Subcutaneous abdominal adipose tissue (tissue), 5 donors: ENCODE measurements around the gene SLC12A3.

ENCODE experiments used
- H3K27ac ChIP-seq: one replicate; pipeline ENCODE4 v1.7.0; 2013; ENCODE audit warnings: low read depth, mild to moderate bottlenecking, inconsistent platforms, low read length, moderate library complexity
- H3K27me3 ChIP-seq, 5 donors: one replicate each; pipeline ENCODE4 v1.7.0; 2013; ENCODE audit warnings: low read length in 5 of 5, inconsistent platforms in 1 of 5; ENCODE audit not compliant: control insufficient read depth in 5 of 5, insufficient read depth in 4 of 5
- H3K36me3 ChIP-seq, 5 donors: one replicate each; pipeline ENCODE4 v1.7.0; 2013; ENCODE audit warnings: low read length in 5 of 5; ENCODE audit not compliant: control insufficient read depth in 5 of 5, insufficient read depth in 5 of 5
- H3K4me1 ChIP-seq, 5 donors: one replicate each; pipeline ENCODE4 v1.7.0; 2013; ENCODE audit warnings: low read length in 5 of 5, mild to moderate bottlenecking in 3 of 5, moderate library complexity in 1 of 5; ENCODE audit not compliant: control insufficient read depth in 5 of 5, insufficient read depth in 5 of 5
- H3K4me3 ChIP-seq, 5 donors: one replicate each; pipeline ENCODE4 v1.7.0; 2013; ENCODE audit warnings: low read length in 5 of 5, low read depth in 1 of 5
- H3K9ac ChIP-seq, 5 donors: one replicate each; pipeline ENCODE4 v1.7.0; 2013; ENCODE audit warnings: low read length in 5 of 5, mild to moderate bottlenecking in 4 of 5, moderate library complexity in 3 of 5
- H3K9me3 ChIP-seq, 5 donors: one replicate each; pipeline ENCODE4 v1.7.0; 2013; ENCODE audit warnings: low read length in 5 of 5; ENCODE audit not compliant: control insufficient read depth in 5 of 5
- donor health status: healthy.
- donor health status: healthy.
- donor health status: healthy.
- donor health status: healthy.
- donor health status: healthy.

SLC12A3 gene

DNA sequence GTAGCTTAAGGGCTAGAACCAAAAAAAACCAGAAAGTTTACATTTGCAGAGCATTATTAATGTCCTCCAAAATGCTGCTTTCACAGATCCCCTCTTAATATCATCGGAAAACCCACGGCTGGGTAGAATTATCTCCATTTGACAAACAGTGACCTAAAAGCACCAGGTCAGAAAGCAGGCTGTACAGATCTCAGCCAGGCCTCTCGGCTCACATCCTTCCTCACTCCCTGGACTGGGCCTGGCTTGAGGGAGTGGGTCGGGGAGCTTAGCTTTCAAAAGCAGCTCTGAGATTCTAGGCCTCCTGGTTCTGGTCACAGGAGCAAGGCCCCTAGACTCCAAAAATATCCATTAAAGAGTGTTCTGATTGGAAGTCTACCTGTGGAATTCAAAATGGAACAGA is 9.1 kb upstream of the SLC12A3 start:
- no peak overlapping the region for H3K27ac ChIP-seq
- H3K27me3 ChIP-seq = peaks cover 0 to 3% (median 0%) of the 10 kb centered on the region in 5 donors
- H3K4me1 ChIP-seq = no peaks in the 10 kb centered on the region
- H3K9ac ChIP-seq = no peak overlapping the region
- H3K9me3 ChIP-seq = no peaks in the 10 kb centered on the region
- H3K4me3 ChIP-seq = no peak overlapping the region
- no peaks in the 10 kb centered on the region for H3K36me3 ChIP-seq

DNA sequence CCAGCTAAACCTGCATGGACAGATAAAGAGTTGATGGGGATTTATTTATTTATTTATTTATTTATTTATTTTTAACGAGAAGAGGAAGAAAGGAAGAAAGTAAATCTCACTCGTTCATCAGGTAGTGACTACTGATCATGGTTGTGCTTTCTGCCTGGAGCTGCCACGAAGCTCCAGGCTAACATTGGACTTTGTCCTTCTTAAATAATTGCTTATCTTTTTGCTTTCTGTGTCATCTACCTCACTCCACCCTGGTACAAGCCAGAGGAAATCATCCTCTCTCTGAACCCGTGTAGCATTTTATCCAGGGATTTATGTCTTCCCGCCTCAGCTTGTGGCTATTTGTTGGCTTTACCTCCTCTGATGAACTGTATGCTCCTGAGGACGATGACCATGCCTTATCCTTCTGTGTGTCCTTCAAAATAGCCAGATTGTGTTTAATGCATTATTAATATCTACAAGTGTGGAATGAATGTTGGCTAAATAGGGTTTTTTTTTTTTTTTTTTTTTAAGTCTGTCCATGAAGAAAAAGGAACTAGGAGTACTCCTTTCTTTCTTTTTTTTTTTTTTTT is 8.0 kb upstream of the SLC12A3 start:
- Histone ChIP-seq H3K36me3 (no peaks in the 10 kb centered on the region), H3K4me3 (no peak overlapping the region), H3K4me1 (no peaks in the 10 kb centered on the region), H3K9me3 (no peaks in the 10 kb centered on the region), H3K27ac (no peak overlapping the region), H3K9ac (no peak overlapping the region), H3K27me3 (peaks cover 0 to 3% (median 0%) of the 10 kb centered on the region in 5 donors)

DNA sequence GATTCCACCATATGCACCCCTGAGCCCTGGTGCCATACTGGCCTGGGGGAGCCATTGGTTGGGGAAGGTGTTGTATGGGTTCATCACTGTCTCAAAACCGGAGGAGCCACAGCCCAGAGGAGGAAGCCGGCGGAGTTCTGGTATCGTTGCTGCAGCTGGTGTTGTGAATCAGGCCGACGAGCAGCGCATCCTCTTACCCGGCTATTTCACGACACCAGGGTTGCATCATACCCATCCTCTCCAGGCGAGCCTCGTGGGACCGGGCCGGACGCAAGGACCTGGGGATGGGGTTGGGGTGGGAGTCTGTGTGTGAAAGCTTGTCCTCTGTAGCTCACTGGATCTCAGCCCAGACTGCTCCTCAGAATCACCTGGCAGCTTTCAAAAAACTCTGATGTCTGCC is 6.6 kb upstream of the SLC12A3 start:
- Histone ChIP-seq H3K27me3 (peaks cover 0 to 3% (median 0%) of the 10 kb centered on the region in 5 donors), H3K9ac (no peak overlapping the region), H3K9me3 (no peaks in the 10 kb centered on the region), H3K4me1 (peaks cover 0 to 5% (median 0%) of the 10 kb centered on the region in 5 donors), H3K36me3 (no peaks in the 10 kb centered on the region), H3K27ac (no peak overlapping the region), H3K4me3 (no peak overlapping the region)

DNA sequence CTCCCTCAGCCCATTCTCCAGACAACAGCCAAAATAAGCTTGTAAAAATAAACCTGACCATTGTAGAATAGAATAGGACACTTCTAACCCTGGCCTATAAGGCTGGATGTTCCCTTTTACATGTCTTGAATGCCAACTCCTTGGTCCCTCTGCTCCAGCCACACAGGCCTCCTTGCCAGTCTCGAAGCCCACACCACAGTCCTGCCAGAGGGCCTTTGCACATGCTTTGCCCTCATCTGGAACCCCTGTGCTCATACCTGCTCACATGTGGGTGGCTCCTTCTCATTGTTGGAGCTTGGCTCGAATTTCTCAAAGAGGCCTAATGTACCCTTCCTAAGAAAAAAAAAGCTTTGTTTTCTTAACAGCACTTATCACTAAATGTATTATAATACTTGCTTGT is 5.4 kb upstream of the SLC12A3 start:
- H3K9ac ChIP-seq = no peak overlapping the region
- H3K9me3 ChIP-seq = no peaks in the 10 kb centered on the region
- H3K36me3 ChIP-seq = no peaks in the 10 kb centered on the region
- peaks cover 0 to 5% (median 0%) of the 10 kb centered on the region in 5 donors for H3K4me1 ChIP-seq
- peaks cover 0 to 3% (median 0%) of the 10 kb centered on the region in 5 donors for H3K27me3 ChIP-seq
- H3K4me3 ChIP-seq = no peak overlapping the region
- H3K27ac ChIP-seq = no peak overlapping the region

DNA sequence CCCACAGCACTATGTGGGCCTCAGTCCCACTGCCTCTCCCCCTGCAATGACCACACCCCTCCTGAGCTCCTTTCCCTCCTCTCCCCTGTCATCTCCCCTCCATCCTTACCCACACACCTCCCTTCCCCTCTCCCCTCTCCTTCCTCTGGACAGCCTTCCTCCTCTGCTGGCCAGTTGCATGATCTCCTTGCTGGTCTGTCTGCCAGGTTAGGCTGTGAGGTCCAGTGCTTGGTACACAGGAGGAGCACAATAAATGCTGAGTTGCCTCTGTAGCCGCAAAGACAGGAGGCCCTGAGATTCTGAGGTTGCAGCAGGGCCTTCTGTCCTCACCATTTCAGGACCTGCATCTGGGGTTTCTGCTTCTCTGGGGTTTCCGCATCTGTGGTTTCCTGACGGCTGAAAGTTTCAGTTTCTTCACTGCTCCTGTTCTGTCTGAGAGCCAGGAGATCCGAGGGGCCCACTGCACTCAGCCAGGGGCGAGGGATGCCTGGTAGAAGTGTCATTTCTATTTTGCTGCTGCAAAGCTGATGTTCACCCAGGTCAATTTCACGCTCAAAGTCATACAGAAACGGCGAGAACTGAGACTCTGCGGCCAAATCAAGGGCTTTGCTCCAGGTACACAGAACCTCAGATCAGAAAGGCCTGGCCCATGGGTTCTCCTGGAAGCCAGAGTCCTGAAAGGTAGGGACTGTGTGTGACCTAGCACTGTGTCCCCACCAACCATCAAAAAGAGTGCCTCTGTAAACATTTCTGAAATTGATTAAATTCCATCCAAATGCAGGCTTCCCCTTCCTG is 4.6 kb upstream of the SLC12A3 start:
- H3K4me1 ChIP-seq = peaks cover 0 to 5% (median 0%) of the 10 kb centered on the region in 5 donors

DNA sequence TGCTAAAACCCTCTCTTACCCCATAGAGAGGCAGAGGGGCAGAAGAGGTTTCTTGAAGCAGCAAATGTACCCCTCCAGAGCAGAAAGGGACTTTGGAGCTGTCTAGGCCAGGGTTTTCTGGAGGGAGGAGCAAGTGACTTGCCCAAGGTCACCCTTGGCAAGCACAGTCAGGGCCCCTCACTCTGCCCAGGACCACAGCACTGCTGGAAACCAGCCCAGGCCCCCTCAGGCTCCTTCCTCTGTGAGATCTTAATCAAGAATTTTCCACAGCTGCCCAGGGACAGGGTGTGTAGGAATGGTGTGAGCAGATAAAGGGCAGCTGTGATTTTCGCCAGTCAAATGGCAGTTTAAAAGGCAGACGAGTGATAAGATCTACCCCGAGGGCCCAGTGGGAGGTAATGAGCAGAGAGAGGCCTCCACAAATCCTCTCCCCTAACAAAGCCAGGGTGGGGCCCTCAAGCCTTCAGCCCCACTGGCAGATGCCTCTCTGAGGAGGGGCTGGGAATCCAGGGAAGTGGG is 3.9 kb upstream of the SLC12A3 start:
- H3K4me3 ChIP-seq = no peak overlapping the region
- no peaks in the 10 kb centered on the region for H3K36me3 ChIP-seq
- H3K9ac ChIP-seq = no peak overlapping the region
- peaks cover 0 to 3% (median 0%) of the 10 kb centered on the region in 5 donors for H3K27me3 ChIP-seq
- H3K9me3 ChIP-seq = no peaks in the 10 kb centered on the region
- no peak overlapping the region for H3K27ac ChIP-seq
- peaks cover 0 to 5% (median 0%) of the 10 kb centered on the region in 5 donors for H3K4me1 ChIP-seq

More for the DNA sequence above, 4.6 kb upstream of the SLC12A3 start:
- Histone ChIP-seq H3K4me3 (no peak overlapping the region), H3K27ac (no peak overlapping the region), H3K27me3 (peaks cover 0 to 3% (median 0%) of the 10 kb centered on the region in 5 donors), H3K9ac (no peak overlapping the region), H3K9me3 (no peaks in the 10 kb centered on the region), H3K36me3 (no peaks in the 10 kb centered on the region)

DNA sequence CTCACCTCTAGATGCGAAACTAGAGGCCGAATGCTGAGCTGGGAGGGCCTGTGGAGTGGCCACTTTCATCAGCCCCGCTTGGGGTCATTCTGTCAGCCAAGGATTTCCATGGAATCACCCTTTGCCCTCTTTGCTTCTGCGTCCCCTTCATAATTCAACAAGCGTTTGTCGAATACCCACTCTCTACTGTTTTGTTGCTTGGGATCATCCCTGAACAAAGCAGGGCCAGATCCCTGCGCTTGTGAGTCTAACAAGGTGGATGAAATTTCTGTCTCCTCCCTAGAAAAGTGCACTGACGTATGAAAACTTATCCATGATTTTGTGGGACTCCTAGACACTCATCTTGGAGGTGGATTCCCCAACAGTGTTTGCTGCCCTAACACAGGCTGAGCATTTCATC is 3.3 kb upstream of the SLC12A3 start:
- Histone ChIP-seq H3K4me1 (peaks cover 0 to 5% (median 0%) of the 10 kb centered on the region in 5 donors), H3K4me3 (no peak overlapping the region), H3K9me3 (no peaks in the 10 kb centered on the region), H3K27ac (no peak overlapping the region), H3K27me3 (peaks cover 0 to 3% (median 0%) of the 10 kb centered on the region in 5 donors), H3K36me3 (no peaks in the 10 kb centered on the region), H3K9ac (no peak overlapping the region)

DNA sequence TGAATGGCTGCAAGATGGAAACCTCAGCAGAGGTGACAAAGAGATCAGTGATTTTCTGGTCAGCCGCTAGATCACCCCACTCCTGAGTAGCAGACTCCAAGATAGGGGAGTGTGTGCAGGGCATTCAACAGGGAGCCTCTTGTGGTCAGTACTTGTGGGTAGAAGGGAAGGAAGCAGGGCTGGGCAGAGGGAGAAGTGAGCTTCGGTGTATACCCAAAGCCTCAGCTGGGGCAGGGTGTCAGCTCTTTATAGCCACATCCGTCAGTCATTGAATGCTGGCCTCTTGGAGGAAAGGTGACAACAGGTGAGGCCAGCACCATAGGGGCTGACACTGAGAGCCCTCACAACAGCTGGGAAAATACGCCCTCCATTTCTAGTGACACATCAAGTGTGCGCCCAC is 2.2 kb upstream of the SLC12A3 start:
- Histone ChIP-seq H3K36me3 (no peaks in the 10 kb centered on the region), H3K9ac (no peak overlapping the region), H3K27me3 (peaks cover 0 to 3% (median 0%) of the 10 kb centered on the region in 5 donors), H3K9me3 (no peaks in the 10 kb centered on the region), H3K4me3 (no peak overlapping the region), H3K4me1 (peaks cover 1 to 14% (median 5%) of the 10 kb centered on the region in 5 donors), H3K27ac (no peak overlapping the region)

DNA sequence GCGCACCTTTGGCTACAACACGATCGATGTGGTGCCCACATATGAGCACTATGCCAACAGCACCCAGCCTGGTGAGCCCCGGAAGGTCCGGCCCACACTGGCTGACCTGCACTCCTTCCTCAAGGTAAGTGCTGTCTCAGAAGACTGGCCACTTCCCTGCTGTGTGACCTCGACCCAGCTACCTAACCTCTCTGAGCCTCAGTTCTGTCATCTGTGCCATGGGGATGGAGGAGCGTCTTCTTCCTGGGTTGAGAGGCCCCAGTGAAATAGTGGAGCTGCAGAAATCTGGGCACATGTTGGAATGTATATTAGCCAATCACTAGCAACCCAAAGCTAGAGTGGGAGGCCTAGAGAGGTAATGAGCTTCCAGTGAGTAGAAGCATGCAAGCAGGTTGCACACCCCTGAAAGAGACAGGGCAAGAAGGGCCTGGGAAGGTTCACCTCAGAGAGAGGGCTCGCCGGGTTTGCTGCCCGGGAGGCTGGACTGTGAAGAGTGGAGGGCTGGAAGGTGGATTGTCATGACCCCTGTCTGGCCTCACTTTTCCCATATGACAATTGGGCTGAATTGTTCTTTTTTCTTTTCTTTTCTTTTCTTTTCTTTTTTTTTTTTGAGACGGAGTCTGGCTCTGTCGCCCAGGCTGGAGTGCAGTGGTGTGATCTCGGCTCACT is 521 bp downstream of the SLC12A3 start:
- no peak overlapping the region for H3K27ac ChIP-seq
- H3K9ac ChIP-seq = no peak overlapping the region
- no peaks in the 10 kb centered on the region for H3K36me3 ChIP-seq
- no peak overlapping the region for H3K4me3 ChIP-seq
- H3K27me3 ChIP-seq = no peaks in the 10 kb centered on the region
- peaks cover 1 to 15% (median 5%) of the 10 kb centered on the region in 5 donors for H3K4me1 ChIP-seq
- no peaks in the 10 kb centered on the region for H3K9me3 ChIP-seq
